Activated naive CD4-positive, alpha-beta T cell treated with anti-CD3 and anti-CD28 coated beads, Interleukin-2, amount 10 ng/mL, durations not matched to agents 5 hours and 36 hours (primary cell): ENCODE measurements around the gene ASGR1. TPM values are rescaled to one million over a fixed set of nuclear protein-coding genes. Genes with fewer than 3 reads are reported as not detected.

Experiments
- microRNA-seq: library from miRNA; unstranded; fragments of <30 nt; microRNA quantifications from one replicate; pipeline ENCODE4 v1.2.0, GENCODE V29; 2022; ENCODE audit warnings: borderline microRNAs expressed, borderline replicate concordance
- total RNA-seq, 2 experiments: library from RNA; stranded (reverse); gene quantifications; one replicate each; pipeline ENCODE4 v1.2.3, GENCODE V29; 2021

ASGR1 gene
- total RNA-seq: 1 to 10 TPM in 1 of 2 experiments, under 1 TPM in 1; 0.63 to 1.2 TPM

GRCh38 chr17:7179317-7180254 is at the start of gene ASGR1:
Gene ASGR1 (minus strand): TSS chr17:7179370. CDS start chr17:7178563, 807 bp downstream.

DNA sequence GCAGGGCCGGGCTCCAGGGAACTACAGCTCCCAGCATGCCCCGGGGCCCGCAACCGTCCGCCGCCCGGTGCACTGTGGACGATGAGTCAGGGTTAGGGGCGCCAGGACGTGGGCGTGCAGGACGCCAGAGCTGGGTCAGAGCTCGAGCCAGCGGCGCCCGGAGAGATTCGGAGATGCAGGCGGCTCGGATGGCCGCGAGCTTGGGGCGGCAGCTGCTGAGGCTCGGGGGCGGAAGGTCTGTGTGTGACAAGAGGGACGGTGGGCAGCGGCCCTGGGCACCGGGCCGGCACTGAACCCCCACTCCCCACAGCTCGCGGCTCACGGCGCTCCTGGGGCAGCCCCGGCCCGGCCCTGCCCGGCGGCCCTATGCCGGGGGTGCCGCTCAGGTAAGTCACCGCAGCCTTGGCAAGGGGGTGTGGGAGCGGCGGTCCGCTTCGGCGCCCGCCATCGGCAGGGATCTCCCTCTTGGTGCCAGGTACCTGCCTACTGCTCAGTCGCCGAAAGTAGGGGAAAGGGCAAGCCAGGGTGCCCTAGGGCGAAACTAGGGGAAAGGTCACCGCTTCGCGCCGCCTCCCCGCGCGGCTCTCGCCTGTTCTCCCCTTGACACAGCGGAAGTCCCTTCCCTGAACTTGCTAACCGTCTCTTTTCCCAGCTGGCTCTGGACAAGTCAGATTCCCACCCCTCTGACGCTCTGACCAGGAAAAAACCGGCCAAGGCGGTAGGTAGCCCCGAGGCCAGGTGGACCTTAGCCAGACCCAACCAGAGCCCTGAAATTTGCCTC is 40.8 kb upstream of the ASGR1 start, which contains the start of the genes ACADVL and DLG4:
Gene ACADVL (plus strand): TSS at position 127 of the 781 bp plus-strand sequence. CDS start 47 bp downstream, at position 174.
Gene DLG4 (minus strand): TSS at position 25 of the 781 bp plus-strand sequence.

Small RNA genes within 50 kb of the gene (microRNA-seq; reads per million reads assigned to microRNA genes)
- 533 reads per million, percentile 85 among the genes with 10 or more reads in this experiment for gene MIR324

Other genes starting within 250 kb of the ASGR1 start
- gene ALOX12, start 183.3 kb downstream of the ASGR1 start, total RNA-seq: not detected
- 100 to 1,000 TPM; 170 to 178 TPM for gene RNASEK, start 166.7 kb downstream of the ASGR1 start, total RNA-seq
- gene BCL6B, start 156.3 kb downstream of the ASGR1 start, total RNA-seq: 1 to 10 TPM in 1 of 2 experiments, under 1 TPM in 1; 0.46 to 1.0 TPM
- 10 to 100 TPM; 23.8 to 25.0 TPM for gene SLC16A13, start 143.4 kb downstream of the ASGR1 start, total RNA-seq
- under 1 TPM; 0.12 to 0.25 TPM for gene SLC16A11, start 135.3 kb downstream of the ASGR1 start, total RNA-seq
- gene CLEC10A, start 99.1 kb downstream of the ASGR1 start, total RNA-seq: not detected
- not detected for gene ASGR2, start 64.5 kb downstream of the ASGR1 start, total RNA-seq
- 10 to 100 TPM; 11.6 to 11.9 TPM for gene DLG4, start 40.5 kb upstream of the ASGR1 start, total RNA-seq
- gene ACADVL, start 40.6 kb upstream of the ASGR1 start, total RNA-seq: 100 to 1,000 TPM; 291 to 311 TPM
- gene DVL2, start 55.1 kb upstream of the ASGR1 start, total RNA-seq: 10 to 100 TPM; 47.0 to 47.5 TPM
- gene PHF23, start 60.1 kb upstream of the ASGR1 start, total RNA-seq: 10 to 100 TPM; 53.9 to 55.9 TPM
- 100 to 1,000 TPM; 276 to 282 TPM for gene GABARAP, start 63.1 kb upstream of the ASGR1 start, total RNA-seq
- 100 to 1,000 TPM; 154 to 160 TPM for gene CTDNEP1, start 72.4 kb upstream of the ASGR1 start, total RNA-seq
- gene ELP5, start 72.8 kb upstream of the ASGR1 start, total RNA-seq: 10 to 100 TPM; 36.2 to 44.5 TPM
- gene CLDN7, start 83.1 kb upstream of the ASGR1 start, total RNA-seq: under 1 TPM; 0.53 to 0.76 TPM
- gene SLC2A4, start 102.3 kb upstream of the ASGR1 start, total RNA-seq: not detected
- gene YBX2, start 115.3 kb upstream of the ASGR1 start, total RNA-seq: under 1 TPM; 0.55 to 0.67 TPM
- 100 to 1,000 TPM; 429 to 433 TPM for gene EIF5A, start 128.3 kb upstream of the ASGR1 start, total RNA-seq
- gene GPS2, start 136.0 kb upstream of the ASGR1 start, total RNA-seq: 10 to 100 TPM; 67.6 to 77.5 TPM
- gene NEURL4, start 150.0 kb upstream of the ASGR1 start, total RNA-seq: 10 to 100 TPM; 35.8 to 41.7 TPM
- 100 to 1,000 TPM; 738 to 785 TPM for gene ACAP1, start 157.2 kb upstream of the ASGR1 start, total RNA-seq
- 1 to 10 TPM; 7.0 to 7.1 TPM for gene KCTD11, start 172.8 kb upstream of the ASGR1 start, total RNA-seq
- gene TMEM95, start 175.8 kb upstream of the ASGR1 start, total RNA-seq: not detected
- 1 to 10 TPM; 1.6 to 1.9 TPM for gene TNK1, start 201.7 kb upstream of the ASGR1 start, total RNA-seq
- 100 to 1,000 TPM; 159 to 160 TPM for gene PLSCR3, start 215.2 kb upstream of the ASGR1 start, total RNA-seq
- gene TMEM256, start 224.7 kb upstream of the ASGR1 start, total RNA-seq: 10 to 100 TPM; 66.2 to 67.9 TPM
- gene NLGN2, start 228.5 kb upstream of the ASGR1 start, total RNA-seq: 1 to 10 TPM; 4.9 to 5.1 TPM
- gene SPEM1, start 241.0 kb upstream of the ASGR1 start, total RNA-seq: not detected
- not detected for gene SPEM2, start 246.2 kb upstream of the ASGR1 start, total RNA-seq
- gene SPEM3, start 249.5 kb upstream of the ASGR1 start, total RNA-seq: not detected